Type B pancreatic cell (in vitro differentiated cells): Measurements from ENCODE around the gene MLXIP. TPM values are rescaled to one million over a fixed set of nuclear protein-coding genes. Genes with fewer than 3 reads are reported as not detected.

ENCODE experiments used
- DNase-seq: peaks from one replicate; pipeline ENCODE4 v3.0.0; 2021; ENCODE audit warnings: mixed read lengths; ENCODE audit not compliant: unreplicated experiment; ENCODE audit errors: extremely low spot score
- H3K27ac Mint-ChIP-seq: 2 replicates; pipeline ENCODE4 v1.8.0; 2021; ENCODE audit warnings: mild to moderate bottlenecking, mixed read lengths
- H3K27me3 Mint-ChIP-seq: 2 replicates; pipeline ENCODE4 v1.8.0; 2021; ENCODE audit warnings: mixed read lengths
- H3K36me3 Mint-ChIP-seq: 2 replicates; pipeline ENCODE4 v1.8.0; 2021; ENCODE audit warnings: mixed read lengths
- H3K4me1 Mint-ChIP-seq: one replicate; pipeline ENCODE4 v1.8.0; 2021; ENCODE audit warnings: mixed read lengths; ENCODE audit not compliant: unreplicated experiment
- H3K4me3 Mint-ChIP-seq: 2 replicates; pipeline ENCODE4 v1.8.0; 2021; ENCODE audit warnings: mild to moderate bottlenecking, mixed read lengths
- H3K9me3 Mint-ChIP-seq: 2 replicates; pipeline ENCODE4 v1.8.0; 2021; ENCODE audit warnings: mixed read lengths
- CTCF ChIP-seq: fragments of 200-600 bp; sonication (generic); conservative IDR thresholded peaks from 2 replicates; pipeline ENCODE4 v1.5.0; 2021; ENCODE audit warnings: antibody characterized with exemption, mild to moderate bottlenecking
- total RNA-seq: library from RNA; stranded (reverse); gene quantifications from 2 replicates; pipeline ENCODE4 v1.2.1, GENCODE V29; 2021; ENCODE audit warnings: low replicate concordance

The MLXIP gene
- total RNA-seq, 1 donor from 2014 or later: 44.5 TPM

DNA sequence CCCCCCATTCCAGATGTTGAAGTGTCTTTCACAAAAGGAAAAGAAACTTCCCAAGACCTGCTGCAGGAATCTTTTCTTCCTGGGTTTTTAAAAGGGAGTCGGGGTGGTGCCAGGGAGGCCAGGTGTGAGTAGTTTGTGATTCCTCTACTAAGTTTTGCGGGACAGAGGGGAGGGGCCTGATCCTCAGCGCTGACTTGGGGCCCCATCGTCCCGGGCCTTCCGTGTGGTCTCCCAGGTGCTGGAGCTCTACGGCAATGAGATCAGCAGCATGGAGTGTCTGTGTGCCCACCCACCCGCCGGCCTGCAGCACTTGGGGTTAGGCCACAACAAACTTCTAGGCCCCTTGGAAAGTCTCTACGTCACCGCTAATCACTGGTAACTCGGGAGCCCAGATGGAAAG, 108.9 kb downstream of the MLXIP start:
- no peak for TF ChIP-seq CTCF
- H3K27ac Mint-ChIP-seq: no peak overlapping the region
- H3K4me3 Mint-ChIP-seq: no peak overlapping the region
- no peaks in the 10 kb centered on the region for H3K4me1 Mint-ChIP-seq
- H3K9me3 Mint-ChIP-seq: no peaks in the 10 kb centered on the region
- H3K27me3 Mint-ChIP-seq: peaks cover 13% of the 10 kb centered on the region
- no peaks in the 10 kb centered on the region for H3K36me3 Mint-ChIP-seq
- no peak for DNase-seq

DNA sequence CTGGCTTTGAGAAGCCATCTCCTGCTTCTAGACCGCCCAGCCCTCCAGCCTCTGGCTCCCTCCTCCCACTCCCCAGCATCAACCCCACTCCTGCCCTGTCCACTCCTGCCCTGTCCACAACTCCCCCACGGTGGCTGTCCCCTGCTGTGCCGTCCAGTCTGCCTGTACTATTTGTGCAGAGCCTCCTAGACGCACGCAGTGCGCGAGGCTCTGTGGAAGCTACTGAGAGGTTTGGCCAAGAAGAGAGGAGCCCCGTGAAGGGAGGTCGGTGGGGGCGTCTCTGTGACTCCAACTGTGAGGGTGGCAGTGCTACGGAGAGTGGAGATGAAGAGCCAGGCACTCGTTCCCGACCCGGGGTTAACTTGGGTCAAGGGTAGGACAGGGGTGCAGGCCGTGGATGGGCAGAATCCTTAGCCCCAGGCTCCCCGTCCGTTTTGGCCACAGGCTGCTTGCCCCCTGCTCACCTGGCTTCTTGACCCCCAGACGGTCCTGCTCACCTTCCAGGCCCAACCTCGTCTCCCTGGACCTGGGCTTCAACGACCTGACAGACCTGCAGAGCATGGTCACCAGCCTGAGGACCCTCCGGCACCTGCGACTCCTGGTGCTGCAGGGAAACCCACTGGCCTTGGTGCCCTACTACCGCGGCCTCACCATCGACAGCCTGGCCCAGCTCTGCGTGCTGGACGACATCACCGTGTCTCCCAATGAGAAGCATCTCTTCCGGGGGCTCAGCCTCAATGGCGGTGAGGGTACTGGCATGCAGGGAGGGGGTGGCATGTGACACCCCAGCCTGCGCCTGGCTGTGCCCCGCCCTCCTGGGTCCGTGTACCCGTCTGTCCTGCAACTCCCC, 111.3 kb downstream of the MLXIP start:
- H3K27me3 Mint-ChIP-seq: peaks cover 8% of the 10 kb centered on the region
- H3K4me1 Mint-ChIP-seq: no peaks in the 10 kb centered on the region

DNA sequence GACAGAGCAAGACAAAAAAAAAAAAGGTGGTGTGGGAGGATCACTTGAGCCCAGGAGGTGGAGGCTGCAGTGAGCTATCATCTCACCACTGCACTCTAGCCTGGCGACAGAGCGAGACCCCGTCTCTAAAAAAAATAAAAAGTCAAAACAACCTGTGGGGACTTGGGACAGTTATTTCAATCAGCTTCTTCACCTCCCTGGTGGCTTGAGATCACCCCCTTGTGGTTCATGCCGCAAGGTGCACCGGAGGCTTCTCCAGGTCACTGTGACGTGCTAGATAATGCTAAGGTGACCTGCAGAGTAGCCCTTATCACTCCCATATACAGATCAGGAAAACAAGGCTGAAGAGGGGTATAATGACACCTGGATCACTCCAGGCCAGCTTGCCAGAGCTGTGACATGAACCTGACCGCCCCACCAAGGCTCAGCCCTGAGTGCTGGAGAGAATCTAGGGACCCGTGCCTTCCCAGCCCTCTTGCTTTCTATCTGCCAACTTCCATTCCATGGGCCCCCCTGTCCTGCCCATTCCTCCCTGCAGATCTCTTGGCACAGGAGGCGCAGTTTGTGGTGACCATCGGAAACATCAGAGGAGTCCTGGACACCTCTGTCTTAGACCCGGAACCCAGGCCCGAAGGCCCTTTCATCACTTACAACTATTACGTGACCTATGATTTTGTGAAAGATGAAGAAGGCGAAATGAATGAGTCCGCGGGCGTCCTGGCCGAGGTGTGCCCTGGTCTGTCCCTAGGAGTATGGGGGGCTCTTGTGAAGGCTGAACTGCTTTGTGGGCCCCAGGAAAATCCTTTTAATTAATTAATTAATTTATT, 112.5 kb downstream of the MLXIP start:
- Mint-ChIP-seq H3K27me3 (peaks cover 13% of the 10 kb centered on the region), H3K36me3 (no peaks in the 10 kb centered on the region), H3K27ac (no peak overlapping the region), H3K4me3 (no peak overlapping the region), H3K9me3 (no peaks in the 10 kb centered on the region), H3K4me1 (no peaks in the 10 kb centered on the region)
- no peak for DNase-seq
- TF ChIP-seq CTCF: peak; percentile 81

More for the DNA sequence above, 111.3 kb downstream of the MLXIP start:
- no peak for DNase-seq
- H3K36me3 Mint-ChIP-seq: no peaks in the 10 kb centered on the region
- no peak overlapping the region for H3K4me3 Mint-ChIP-seq
- no peak overlapping the region for H3K27ac Mint-ChIP-seq
- no peak for TF ChIP-seq CTCF
- no peaks in the 10 kb centered on the region for H3K9me3 Mint-ChIP-seq

DNA sequence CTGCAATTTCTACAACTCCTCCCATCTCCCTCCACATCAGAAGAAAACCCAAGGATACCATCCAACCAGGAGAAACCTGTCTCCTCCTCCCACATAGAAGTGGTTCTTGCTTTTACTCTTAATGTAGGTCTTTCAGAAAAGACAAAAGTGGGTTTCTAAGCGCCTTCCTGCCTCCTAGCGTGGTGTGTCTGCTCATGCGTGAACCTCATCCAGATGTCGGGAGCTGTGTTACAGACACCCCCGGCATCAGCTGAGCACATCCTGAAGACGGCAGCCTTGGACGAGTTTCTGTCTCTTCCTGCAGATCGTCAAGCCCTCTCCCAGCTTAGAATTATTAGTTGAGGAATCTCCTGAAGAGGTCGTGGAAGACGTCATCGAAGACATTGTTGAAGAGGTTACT, 113.9 kb downstream of the MLXIP start:
- Mint-ChIP-seq H3K27me3 (peaks cover 15% of the 10 kb centered on the region), H3K9me3 (no peaks in the 10 kb centered on the region), H3K36me3 (no peaks in the 10 kb centered on the region), H3K4me1 (peaks cover 3% of the 10 kb centered on the region), H3K27ac (no peak overlapping the region), H3K4me3 (no peak overlapping the region)
- TF ChIP-seq CTCF: no peak
- no peak for DNase-seq

DNA sequence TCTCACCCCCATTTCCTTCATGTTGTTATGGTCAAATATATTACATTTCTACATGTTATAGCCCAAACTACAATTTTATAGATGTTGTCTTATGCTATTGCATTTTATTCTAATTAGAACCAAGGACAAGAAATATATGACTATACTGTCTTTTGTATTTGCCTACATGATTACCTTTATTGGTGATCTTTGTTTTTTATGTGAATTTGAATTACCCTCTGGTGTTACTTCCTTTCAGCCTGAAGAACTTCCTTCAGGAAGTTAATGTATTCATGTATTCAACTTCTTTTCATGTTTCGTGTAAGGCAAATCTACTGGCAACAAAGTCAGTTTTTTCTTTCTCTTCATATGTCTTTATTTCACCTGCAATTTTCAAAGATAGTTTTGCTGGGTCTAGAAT, 116.2 kb downstream of the MLXIP start:
- no peak for TF ChIP-seq CTCF
- H3K27me3 Mint-ChIP-seq: peaks cover 22% of the 10 kb centered on the region
- no peak overlapping the region for H3K4me3 Mint-ChIP-seq
- H3K9me3 Mint-ChIP-seq: no peaks in the 10 kb centered on the region
- H3K27ac Mint-ChIP-seq: no peak overlapping the region
- H3K36me3 Mint-ChIP-seq: no peaks in the 10 kb centered on the region
- DNase-seq: no peak
- peaks cover 6% of the 10 kb centered on the region for H3K4me1 Mint-ChIP-seq
